Natural killer cell (primary cell): ENCODE results near the gene ZDHHC13. TPM values are rescaled to one million over a fixed set of nuclear protein-coding genes. Genes with fewer than 3 reads are reported as not detected.

Experiments used
- ATAC-seq, 3 donors: fragments of 150-1000 bp in 2 of 3; fragments of 200-7000 bp in 1 of 3; cut with Tn5 transposase; 1 replicate in 1 of 3; 2 replicates in 2 of 3; pipeline ENCODE4 v1.10.0; 2021; ENCODE audit warnings: mild to moderate bottlenecking in 2 of 3, moderate library complexity in 2 of 3
- DNase-seq, 2 donors: peaks; one replicate each; pipeline versions ENCODE4 v3.0.0 to v3.0.0-alpha.2; 2013 to 2021; ENCODE audit warnings: mixed read lengths in 1 of 2
- H3K27ac ChIP-seq: one replicate; pipeline ENCODE4 v1.5.1; 2013; ENCODE audit warnings: mild to moderate bottlenecking, low read length
- H3K27me3 ChIP-seq: one replicate; pipeline ENCODE4 v1.6.1; 2013; ENCODE audit warnings: low read length; ENCODE audit not compliant: control insufficient read depth, insufficient read depth
- H3K36me3 ChIP-seq: one replicate; pipeline ENCODE4 v1.6.1; 2013; ENCODE audit warnings: low read length; ENCODE audit not compliant: control insufficient read depth, insufficient read depth
- H3K4me1 ChIP-seq: one replicate; pipeline ENCODE4 v1.6.1; 2013; ENCODE audit warnings: low read length; ENCODE audit not compliant: control insufficient read depth, insufficient read depth
- H3K4me3 ChIP-seq: one replicate; pipeline ENCODE4 v1.5.1; 2013; ENCODE audit warnings: low read length
- H3K9me3 ChIP-seq: one replicate; pipeline ENCODE4 v1.6.1; 2013; ENCODE audit warnings: low read length; ENCODE audit not compliant: control insufficient read depth, insufficient read depth
- H3K27ac Mint-ChIP-seq, 2 donors: one replicate each; pipeline ENCODE4 v1.8.0; 2022; ENCODE audit warnings: mild to moderate bottlenecking in 2 of 2, mixed read lengths in 2 of 2, moderate library complexity in 1 of 2
- H3K27me3 Mint-ChIP-seq, 2 donors: one replicate each; pipeline ENCODE4 v1.8.0; 2022; ENCODE audit warnings: low read depth in 2 of 2, mixed read lengths in 2 of 2
- H3K36me3 Mint-ChIP-seq: one replicate; pipeline ENCODE4 v1.8.0; 2022; ENCODE audit warnings: mixed read lengths
- H3K4me1 Mint-ChIP-seq, 2 donors: one replicate each; pipeline ENCODE4 v1.8.0; 2022; ENCODE audit warnings: mixed read lengths in 2 of 2
- H3K4me3 Mint-ChIP-seq: one replicate; pipeline ENCODE4 v1.8.0; 2022; ENCODE audit warnings: mild to moderate bottlenecking, moderate library complexity, mixed read lengths
- H3K9me3 Mint-ChIP-seq, 2 donors: one replicate each; pipeline ENCODE4 v1.8.0; 2022; ENCODE audit warnings: mixed read lengths in 2 of 2
- CTCF ChIP-seq: fragments of 200-600 bp; IDR thresholded peaks from one replicate; pipeline ENCODE4 v1.8.0; 2022; ENCODE audit warnings: antibody characterized with exemption
- WGBS: methylation state at CpG from one replicate; pipeline ENCODE4 v1.1.7; 2013; ENCODE audit warnings: missing lambda C conversion rate; ENCODE audit not compliant: insufficient coverage; 5-methylcytosine and 5-hydroxymethylcytosine counted together
- intact Hi-C: fragments of 100-400 bp; cut with micrococcal nuclease; formaldehyde crosslinking; loops from one replicate; pipeline ENCODE4 v1.14.2; 2022
- total RNA-seq, 4 donors: library from RNA; stranded (reverse); fragments of 120-200 nt in 1 of 4; gene quantifications; one replicate each; pipeline versions ENCODE4 v1.2.3 to v1.2.4, GENCODE V29; 2013 to 2022

The ZDHHC13 gene
- total RNA-seq, 3 donors from 2014 or later (not counting 1 experiment from before 2014, with no cell fraction given), result 13.3 to 17.4 (median 13.5) TPM

GRCh38 chr11:19145319-19145718 lies 28.4 kb downstream of the ZDHHC13 start:
- no peak overlapping the region for H3K27ac Mint-ChIP-seq
- intact Hi-C loops, result no loop called here
- peaks cover 0 to 4% of the 10 kb centered on the region in 2 donors for H3K4me1 Mint-ChIP-seq
- 64% methylated on average over 3 of the region's 3 CpGs for WGBS
- no peak overlapping the region for H3K4me3 Mint-ChIP-seq
- H3K36me3 Mint-ChIP-seq, result no peaks in the 10 kb centered on the region
- H3K9me3 ChIP-seq, result no peaks in the 10 kb centered on the region
- H3K27ac ChIP-seq, result no peak overlapping the region
- H3K27me3 Mint-ChIP-seq, result no peaks in the 10 kb centered on the region
- no peak overlapping the region for H3K4me3 ChIP-seq
- no peak for DNase-seq
- no peak for ATAC-seq
- H3K9me3 Mint-ChIP-seq, result no peaks in the 10 kb centered on the region
- peaks cover 21% of the 10 kb centered on the region for H3K36me3 ChIP-seq
- no peaks in the 10 kb centered on the region for H3K4me1 ChIP-seq
- no peak for TF ChIP-seq CTCF
- H3K27me3 ChIP-seq, result no peaks in the 10 kb centered on the region

DNA sequence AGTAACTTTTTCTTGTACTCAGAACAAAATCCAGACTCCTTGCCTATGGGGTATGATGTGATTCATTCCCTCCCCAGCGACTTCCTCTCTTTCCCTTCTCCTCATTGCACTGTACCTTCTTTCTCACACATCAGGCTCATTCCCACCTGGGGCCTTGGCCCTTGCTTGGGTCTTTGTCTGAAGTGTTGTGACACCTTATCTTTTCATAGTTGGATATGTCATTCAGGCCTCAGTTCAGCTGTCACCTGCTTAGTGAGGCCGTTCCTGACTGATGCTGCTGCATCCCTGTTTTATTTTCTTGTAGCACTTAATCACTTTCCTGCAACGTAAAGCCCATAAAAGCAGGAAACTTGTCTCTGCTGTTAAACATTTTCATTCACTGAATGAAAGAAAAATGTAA lies 39.9 kb downstream of the ZDHHC13 start:
- no peak overlapping the region for H3K27ac ChIP-seq
- Mint-ChIP-seq H3K27me3 (no peaks in the 10 kb centered on the region), H3K9me3 (no peaks in the 10 kb centered on the region), H3K27ac (peak overlapping the region in 1 of 2 donors; percentile 11), H3K4me3 (no peak overlapping the region), H3K4me1 (peaks cover 4 to 7% of the 10 kb centered on the region in 2 donors), H3K36me3 (peaks cover 21% of the 10 kb centered on the region)
- WGBS, result 100% methylated on average over 1 of the region's 3 CpGs
- no peak overlapping the region for H3K4me3 ChIP-seq
- no peaks in the 10 kb centered on the region for H3K4me1 ChIP-seq
- H3K27me3 ChIP-seq, result no peaks in the 10 kb centered on the region
- no peak for ATAC-seq
- no peak for DNase-seq
- peaks cover 53% of the 10 kb centered on the region for H3K36me3 ChIP-seq
- intact Hi-C loops, result no loop called here
- no peaks in the 10 kb centered on the region for H3K9me3 ChIP-seq
- TF ChIP-seq CTCF, result no peak

GRCh38 chr11:19160847-19161246 lies 43.9 kb downstream of the ZDHHC13 start:
- Mint-ChIP-seq H3K36me3 (peaks cover 10% of the 10 kb centered on the region), H3K9me3 (no peaks in the 10 kb centered on the region), H3K4me1 (peaks cover 10 to 22% of the 10 kb centered on the region in 2 donors), H3K27me3 (no peaks in the 10 kb centered on the region), H3K27ac (no peak overlapping the region), H3K4me3 (no peak overlapping the region)
- intact Hi-C loops, result no loop called here
- peaks cover 51% of the 10 kb centered on the region for H3K36me3 ChIP-seq
- H3K27me3 ChIP-seq, result no peaks in the 10 kb centered on the region
- no peak overlapping the region for H3K4me3 ChIP-seq
- no peak for ATAC-seq
- H3K4me1 ChIP-seq, result no peaks in the 10 kb centered on the region
- TF ChIP-seq CTCF, result no peak
- 99% methylated on average over 6 of the region's 6 CpGs for WGBS
- no peak overlapping the region for H3K27ac ChIP-seq
- DNase-seq, result no peak
- H3K9me3 ChIP-seq, result no peaks in the 10 kb centered on the region

DNA sequence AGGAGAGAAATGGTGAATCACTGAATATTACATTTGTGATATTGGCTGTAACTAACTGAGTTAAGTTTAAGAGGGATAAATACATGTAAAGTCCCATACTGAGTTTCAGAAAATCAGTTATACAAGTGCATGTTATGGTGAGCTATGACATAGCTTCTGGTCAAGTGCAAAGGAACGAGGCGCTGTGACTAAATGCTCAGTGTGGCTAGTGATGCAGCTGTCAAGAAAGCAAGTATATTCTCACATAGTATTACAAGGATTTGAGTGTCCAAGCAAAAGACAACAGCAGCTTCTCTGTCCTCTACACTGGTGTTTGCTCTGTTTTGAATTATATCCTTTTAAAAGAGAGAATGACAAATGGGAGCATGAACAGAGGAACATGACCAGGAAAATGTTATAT lies 44.7 kb downstream of the ZDHHC13 start:
- H3K4me3 Mint-ChIP-seq, result no peak overlapping the region
- DNase-seq (no peak), ATAC-seq (no peak)
- H3K27ac ChIP-seq, result no peak overlapping the region
- H3K27me3 Mint-ChIP-seq, result no peaks in the 10 kb centered on the region
- TF ChIP-seq CTCF, result no peak
- H3K4me3 ChIP-seq, result no peak overlapping the region
- H3K27me3 ChIP-seq, result no peaks in the 10 kb centered on the region
- 100% methylated on average over 2 of the region's 2 CpGs for WGBS
- H3K27ac Mint-ChIP-seq, result no peak overlapping the region
- H3K9me3 Mint-ChIP-seq, result no peaks in the 10 kb centered on the region
- H3K9me3 ChIP-seq, result no peaks in the 10 kb centered on the region
- no peaks in the 10 kb centered on the region for H3K4me1 ChIP-seq
- peaks cover 10 to 19% of the 10 kb centered on the region in 2 donors for H3K4me1 Mint-ChIP-seq
- peaks cover 12% of the 10 kb centered on the region for H3K36me3 Mint-ChIP-seq
- intact Hi-C loops, result no loop called here
- H3K36me3 ChIP-seq, result peaks cover 57% of the 10 kb centered on the region
